Thymus (tissue), 11 donors: ENCODE data around the gene CITED4. TPM values are rescaled to one million over a fixed set of nuclear protein-coding genes. Genes with fewer than 3 reads are reported as not detected.

Experiments used
- DNase-seq, 9 donors: peaks; one replicate each; pipeline ENCODE4 v3.0.0-alpha.2; 2013; ENCODE audit warnings: low spot score in 9 of 9, low read depth in 6 of 9, missing footprints in 1 of 9
- H3K27ac ChIP-seq, 2 donors: one replicate each; pipeline ENCODE4 v1.5.1; 2013; ENCODE audit warnings: control low read depth in 1 of 2, low read depth in 1 of 2, low read length in 1 of 2, mild to moderate bottlenecking in 1 of 2, moderate library complexity in 1 of 2
- H3K27me3 ChIP-seq, 2 donors: one replicate each; pipeline ENCODE4 v1.5.1; 2013; ENCODE audit warnings: low read length in 1 of 2; ENCODE audit not compliant: control insufficient read depth in 2 of 2, insufficient read depth in 1 of 2
- H3K36me3 ChIP-seq, 2 donors: one replicate each; pipeline ENCODE4 v1.5.1; 2013; ENCODE audit warnings: low read length in 1 of 2, mild to moderate bottlenecking in 1 of 2, moderate library complexity in 1 of 2; ENCODE audit not compliant: control insufficient read depth in 2 of 2, insufficient read depth in 2 of 2
- H3K4me1 ChIP-seq, 2 donors: one replicate each; pipeline ENCODE4 v1.5.1; 2013; ENCODE audit warnings: low read length in 2 of 2; ENCODE audit not compliant: control insufficient read depth in 2 of 2, insufficient read depth in 2 of 2
- H3K4me3 ChIP-seq, 2 donors: one replicate each; pipeline ENCODE4 v1.5.1; 2013; ENCODE audit warnings: low read length in 2 of 2, control low read depth in 1 of 2, mild to moderate bottlenecking in 1 of 2
- H3K9me3 ChIP-seq, 2 donors: one replicate each; pipeline ENCODE4 v1.5.1; 2013; ENCODE audit warnings: low read length in 1 of 2, mild to moderate bottlenecking in 1 of 2; ENCODE audit not compliant: control insufficient read depth in 2 of 2, insufficient read depth in 1 of 2
- WGBS: extraction: QIAGEN DNeasy Blood & Tissue Kit; methylation state at CpG from one replicate; pipeline ENCODE4 v1.1.7; 2013; 5-methylcytosine and 5-hydroxymethylcytosine counted together
- polyA plus RNA-seq: library from polyadenylated mRNA; stranded (reverse); fragments of 200-250 nt; gene quantifications from one replicate; pipeline ENCODE4 v1.2.3, GENCODE V29; 2013
- total RNA-seq: library from RNA; stranded (reverse); fragments of 120-200 nt; gene quantifications from one replicate; pipeline ENCODE4 v1.2.4, GENCODE V29; 2013
- donor health status: healthy.

The CITED4 gene
- total and polyA plus RNA-seq, 2 donors = 1.3 to 6.8 TPM

DNA sequence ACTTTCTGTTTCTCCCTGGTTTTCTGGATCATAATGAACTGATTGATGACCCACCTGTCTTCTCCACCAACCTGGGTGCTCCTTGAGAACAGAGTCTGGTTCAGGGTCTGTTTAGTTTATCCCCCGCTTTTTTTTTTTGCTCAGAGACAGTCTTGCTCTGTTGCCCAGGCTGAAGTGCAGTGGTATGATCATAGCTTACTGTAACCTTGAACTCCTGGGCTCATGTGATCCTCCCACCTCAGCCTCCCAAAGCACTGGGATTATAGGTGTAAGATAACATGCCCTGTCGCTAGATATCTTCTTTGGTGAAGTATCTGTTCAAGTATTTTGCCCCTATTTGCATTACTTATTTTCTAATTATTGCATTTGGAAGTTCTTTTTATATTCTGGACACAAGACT is 30.2 kb upstream of the CITED4 start:
- Histone ChIP-seq H3K36me3 (no peaks in the 10 kb centered on the region), H3K27ac (no peak overlapping the region), H3K4me3 (no peak overlapping the region), H3K9me3 (peaks cover 5 to 9% of the 10 kb centered on the region in 2 donors), H3K27me3 (peaks cover 2 to 16% of the 10 kb centered on the region in 2 donors), H3K4me1 (no peaks in the 10 kb centered on the region)
- no peak for DNase-seq
- 98% methylated on average over 2 of the region's 2 CpGs for WGBS

- Histone ChIP-seq H3K27me3 (peaks cover 2 to 32% of the 10 kb centered on the region in 2 donors), H3K4me1 (no peaks in the 10 kb centered on the region), H3K4me3 (no peak overlapping the region), H3K27ac (no peak overlapping the region), H3K9me3 (peaks cover 5 to 9% of the 10 kb centered on the region in 2 donors), H3K36me3 (no peaks in the 10 kb centered on the region)
- DNase-seq = no peak
- WGBS = 94% methylated on average over 2 of the region's 2 CpGs
These were observed 28.6 kb upstream of the CITED4 start for GRCh38 chr1:40890771-40891170.

DNA sequence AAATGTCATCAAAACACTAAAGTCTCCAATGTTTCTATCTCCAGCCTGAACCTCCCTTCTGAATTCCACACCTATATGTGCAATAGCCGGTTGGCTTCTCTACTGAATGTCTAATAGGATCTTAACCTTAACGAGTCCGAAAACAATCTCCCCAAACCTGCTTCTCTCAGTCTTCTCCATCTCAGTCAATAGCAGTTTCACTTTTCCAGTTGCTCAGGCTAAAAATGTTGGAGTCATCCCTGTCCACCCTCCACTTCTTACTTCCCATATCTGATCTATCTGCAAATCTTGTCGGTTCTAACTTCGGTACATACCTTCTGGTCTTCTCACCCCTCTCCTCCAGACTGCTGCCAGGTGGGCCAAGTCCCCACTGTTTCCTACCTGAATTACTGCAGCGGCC is 25.5 kb upstream of the CITED4 start:
- WGBS = 98% methylated on average over 6 of the region's 6 CpGs
- H3K36me3 ChIP-seq = no peaks in the 10 kb centered on the region
- peaks cover 18 to 63% of the 10 kb centered on the region in 2 donors for H3K27me3 ChIP-seq
- H3K4me3 ChIP-seq = no peak overlapping the region
- H3K27ac ChIP-seq = no peak overlapping the region
- H3K4me1 ChIP-seq = no peaks in the 10 kb centered on the region
- no peaks in the 10 kb centered on the region for H3K9me3 ChIP-seq
- no peak for DNase-seq

GRCh38 chr1:40887012-40887378 is 24.8 kb upstream of the CITED4 start:
- Histone ChIP-seq H3K27me3 (peaks cover 18 to 67% of the 10 kb centered on the region in 2 donors), H3K9me3 (no peaks in the 10 kb centered on the region), H3K4me1 (no peaks in the 10 kb centered on the region), H3K4me3 (no peak overlapping the region), H3K27ac (no peak overlapping the region), H3K36me3 (no peaks in the 10 kb centered on the region)
- no peak for DNase-seq
- WGBS = 87% methylated on average over 1 of the region's 1 CpG

DNA sequence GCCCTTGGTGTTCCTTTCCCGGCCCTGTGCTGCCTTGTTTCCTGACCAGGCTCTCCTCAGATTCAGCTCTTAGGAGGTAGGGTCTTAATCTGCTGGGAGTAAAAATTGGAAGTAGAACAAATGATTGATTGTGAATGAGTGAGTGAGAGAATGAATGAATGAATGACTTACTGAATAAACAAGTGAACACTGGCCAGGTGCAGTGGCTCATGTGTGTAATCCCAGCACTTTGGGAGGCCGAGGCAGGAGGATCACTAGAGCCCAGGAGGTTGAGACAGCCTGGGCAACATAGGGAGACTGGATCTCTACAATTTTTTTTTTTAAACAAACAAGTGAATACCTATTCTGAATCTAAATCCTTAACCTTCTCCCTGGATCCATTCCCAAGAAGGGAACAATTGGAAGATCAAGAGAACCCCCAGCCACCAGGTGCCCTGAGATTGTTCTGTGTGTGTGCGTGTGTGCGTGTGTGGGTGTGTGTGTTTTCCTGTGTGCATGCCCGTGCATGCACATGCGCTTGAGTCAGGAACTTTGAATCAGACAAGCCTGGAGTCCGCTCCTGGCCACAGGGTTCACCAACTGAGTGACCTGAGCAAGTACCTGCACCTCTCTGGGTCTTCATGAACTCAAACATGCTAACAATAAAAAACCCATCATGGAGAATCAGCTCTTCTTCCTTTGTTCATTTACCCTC is 24.3 kb upstream of the CITED4 start:
- Histone ChIP-seq H3K4me3 (no peak overlapping the region), H3K27me3 (peaks cover 18 to 72% of the 10 kb centered on the region in 2 donors), H3K4me1 (no peaks in the 10 kb centered on the region), H3K9me3 (no peaks in the 10 kb centered on the region), H3K36me3 (no peaks in the 10 kb centered on the region), H3K27ac (no peak overlapping the region)
- WGBS = 78% methylated on average over 7 of the region's 7 CpGs
- DNase-seq = no peak

- no peaks in the 10 kb centered on the region for H3K9me3 ChIP-seq
- no peaks in the 10 kb centered on the region for H3K36me3 ChIP-seq
- H3K27me3 ChIP-seq = peaks cover 18 to 77% of the 10 kb centered on the region in 2 donors
- WGBS = 18% methylated on average over 73 of the region's 73 CpGs
- H3K4me3 ChIP-seq = no peak overlapping the region
- no peak for DNase-seq
- no peaks in the 10 kb centered on the region for H3K4me1 ChIP-seq
- H3K27ac ChIP-seq = no peak overlapping the region
These were observed 22.1 kb upstream of the CITED4 start for GRCh38 chr1:40884055-40884795.

DNA sequence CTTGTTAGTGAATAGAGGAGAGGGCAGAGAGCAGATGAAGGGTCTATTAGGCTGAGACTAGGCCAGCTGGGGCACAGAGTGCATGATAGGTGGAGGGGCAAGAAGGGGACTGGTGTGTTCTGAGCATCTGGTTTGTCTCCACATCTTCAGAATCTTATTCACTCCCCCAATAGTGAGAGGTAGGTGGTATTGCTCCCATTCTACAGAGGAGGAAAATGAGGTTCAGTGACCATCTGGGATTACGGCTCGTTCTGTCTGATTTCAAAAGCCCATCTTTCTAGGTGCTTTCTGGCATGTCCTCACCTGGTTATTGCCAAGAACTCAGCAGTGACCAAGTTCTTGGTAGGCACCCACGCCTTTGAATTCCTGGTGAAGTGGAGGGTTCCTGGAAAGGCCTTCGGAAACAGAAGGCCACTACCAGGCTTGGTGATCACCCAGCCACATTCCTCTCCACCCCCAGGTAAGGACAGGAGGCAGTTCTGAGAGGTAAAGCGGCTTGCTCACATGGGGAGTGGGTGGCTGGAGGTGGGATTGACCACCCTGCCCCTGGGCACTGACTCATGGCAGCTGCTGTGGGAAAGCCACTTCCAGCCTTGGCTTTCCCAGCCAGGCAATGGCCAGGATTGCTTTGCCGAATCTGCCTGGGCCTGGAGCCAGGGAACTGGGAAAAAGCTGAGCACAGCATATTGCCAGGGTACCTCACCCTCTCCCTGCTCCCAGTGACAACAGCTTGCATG is 18.8 kb upstream of the CITED4 start:
- Histone ChIP-seq H3K27me3 (peaks cover 16 to 48% of the 10 kb centered on the region in 2 donors), H3K4me1 (no peaks in the 10 kb centered on the region), H3K27ac (no peak overlapping the region), H3K36me3 (no peaks in the 10 kb centered on the region), H3K4me3 (no peak overlapping the region), H3K9me3 (no peaks in the 10 kb centered on the region)
- WGBS = 95% methylated on average over 6 of the region's 6 CpGs
- DNase-seq = no peak

DNA sequence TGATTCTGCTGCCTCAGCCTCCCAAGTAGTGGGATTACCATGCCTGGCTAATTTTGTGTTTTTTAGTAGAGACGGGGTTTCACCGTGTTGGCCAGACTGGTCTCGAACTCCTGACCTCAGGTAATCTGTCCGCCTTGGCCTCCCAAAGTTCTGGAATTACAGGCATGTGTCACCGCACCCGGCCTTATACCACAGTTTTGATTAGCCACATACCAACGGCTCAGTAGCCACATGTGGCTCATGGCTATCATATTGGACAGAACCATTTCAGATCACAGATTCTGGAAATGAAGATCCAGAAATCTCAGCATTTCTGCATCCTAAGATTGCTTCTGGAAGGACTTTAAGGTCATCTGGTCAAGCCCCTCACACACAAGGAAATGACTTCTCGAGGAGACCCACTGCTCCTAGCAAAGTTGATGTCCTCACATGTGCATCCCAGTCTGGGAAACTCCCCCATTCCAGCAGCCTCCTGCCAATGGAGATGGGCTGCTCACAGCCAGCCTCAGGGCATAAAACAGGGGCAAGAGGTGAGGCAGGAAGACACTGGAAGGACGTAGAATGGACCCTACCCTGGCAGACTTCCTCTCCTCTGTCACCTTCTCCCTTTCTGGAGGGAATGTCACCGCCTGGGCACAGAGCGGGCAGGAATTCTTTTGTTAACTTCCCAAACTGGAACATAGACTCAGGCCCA is 17.5 kb upstream of the CITED4 start:
- Histone ChIP-seq H3K27ac (no peak overlapping the region), H3K4me1 (no peaks in the 10 kb centered on the region), H3K36me3 (no peaks in the 10 kb centered on the region), H3K9me3 (no peaks in the 10 kb centered on the region), H3K27me3 (peaks cover 12 to 34% of the 10 kb centered on the region in 2 donors), H3K4me3 (no peak overlapping the region)
- no peak for DNase-seq
- 94% methylated on average over 11 of the region's 11 CpGs for WGBS
